GM23338 (cell line): ENCODE measurements around the gene SELENOO. TPM values are rescaled to one million over a fixed set of nuclear protein-coding genes. Genes with fewer than 3 reads are reported as not detected.

ENCODE experiments used
- ATAC-seq: fragments of 200-7000 bp; cut with Tn5 transposase; 3 replicates; pipeline ENCODE4 v1.9.1; 2020
- DNase-seq: peaks from one replicate; pipeline ENCODE4 v3.0.0-alpha.2; 2015; ENCODE audit warnings: low spot score
- H2AFZ ChIP-seq: fragments of 200-600 bp; sonication (generic); 2 replicates; pipeline ENCODE4 v1.8.0; 2016; ENCODE audit warnings: antibody characterized with exemption, mild to moderate bottlenecking, moderate library complexity
- H3F3A ChIP-seq: fragments of 200-600 bp; sonication (generic); replicated peaks from 2 replicates; pipeline ENCODE4 v1.8.0; 2017; ENCODE audit warnings: antibody characterized with exemption, mixed run types, low read depth
- H3K27ac ChIP-seq: fragments of 200-600 bp; sonication (generic); 2 replicates; pipeline ENCODE4 v1.6.1; 2016; ENCODE audit warnings: low read depth
- H3K27me3 ChIP-seq: fragments of 200-600 bp; sonication (generic); 2 replicates; pipeline ENCODE4 v1.8.0; 2016; ENCODE audit warnings: mild to moderate bottlenecking, mixed run types, moderate library complexity; ENCODE audit not compliant: insufficient read depth
- H3K36me3 ChIP-seq: fragments of 200-600 bp; sonication (generic); 2 replicates; pipeline ENCODE4 v1.8.0; 2016; ENCODE audit warnings: mild to moderate bottlenecking; ENCODE audit not compliant: insufficient read depth
- H3K4me1 ChIP-seq: fragments of 200-600 bp; sonication (generic); 2 replicates; pipeline ENCODE4 v1.8.0; 2016; ENCODE audit warnings: mild to moderate bottlenecking, moderate library complexity; ENCODE audit not compliant: insufficient read depth
- H3K4me2 ChIP-seq: fragments of 200-600 bp; sonication (generic); 2 replicates; pipeline ENCODE4 v1.7.1; 2017; ENCODE audit warnings: mixed run types
- H3K4me3 ChIP-seq: fragments of 200-600 bp; sonication (generic); 2 replicates; pipeline ENCODE4 v1.6.1; 2016; ENCODE audit warnings: mixed run types
- H3K79me2 ChIP-seq: fragments of 200-600 bp; sonication (generic); replicated peaks from 2 replicates; pipeline ENCODE4 v1.8.0; 2017; ENCODE audit warnings: mild to moderate bottlenecking; ENCODE audit not compliant: insufficient read depth
- H3K9me2 ChIP-seq: fragments of 200-600 bp; sonication (generic); 2 replicates; pipeline ENCODE4 v1.8.0; 2017; ENCODE audit not compliant: insufficient read depth
- H4K20me1 ChIP-seq: fragments of 200-600 bp; sonication (generic); replicated peaks from 2 replicates; pipeline ENCODE4 v1.8.0; 2017; ENCODE audit warnings: mild to moderate bottlenecking; ENCODE audit not compliant: insufficient read depth
- H3K27ac Mint-ChIP-seq: 2 replicates; pipeline ENCODE4 v1.8.0; 2020; ENCODE audit warnings: inconsistent platforms, mild to moderate bottlenecking, moderate library complexity, mixed read lengths
- H3K27me3 Mint-ChIP-seq: 3 replicates; pipeline ENCODE4 v1.8.0; 2022; ENCODE audit warnings: low read depth, mild to moderate bottlenecking, moderate library complexity, mixed read lengths, inconsistent platforms; ENCODE audit not compliant: insufficient read depth, poor library complexity
- H3K36me3 Mint-ChIP-seq: 3 replicates; pipeline ENCODE4 v1.8.0; 2021; ENCODE audit warnings: low read depth, mild to moderate bottlenecking, inconsistent platforms, moderate library complexity, mixed read lengths
- H3K4me1 Mint-ChIP-seq: 3 replicates; pipeline ENCODE4 v1.8.0; 2020; ENCODE audit warnings: mild to moderate bottlenecking, inconsistent platforms, mixed read lengths
- H3K4me3 Mint-ChIP-seq: 3 replicates; pipeline ENCODE4 v1.8.0; 2021; ENCODE audit warnings: moderate library complexity, mild to moderate bottlenecking, inconsistent platforms, mixed read lengths
- H3K9me3 Mint-ChIP-seq: 3 replicates; pipeline ENCODE4 v1.8.0; 2020; ENCODE audit warnings: moderate library complexity, mild to moderate bottlenecking, inconsistent platforms, mixed read lengths
- CREB1 ChIP-seq: fragments of 250-450 bp; sonication (Bioruptor Pico); IDR thresholded peaks from 2 replicates; pipeline ENCODE4 v1.5.0; 2020; ENCODE audit warnings: low read depth, mild to moderate bottlenecking, moderate library complexity
- EZH2phosphoT487 ChIP-seq: fragments of 200-600 bp; sonication (generic); IDR thresholded peaks from one replicate; pipeline ENCODE4 v1.8.1; 2018; ENCODE audit warnings: antibody characterized with exemption; ENCODE audit not compliant: unreplicated experiment
- JUNB ChIP-seq: IDR thresholded peaks from one replicate; pipeline ENCODE4 v1.6.1; 2016; ENCODE audit warnings: antibody characterized with exemption; ENCODE audit not compliant: unreplicated experiment
- NANOG ChIP-seq: IDR thresholded peaks from 2 replicates; pipeline ENCODE4 v1.6.1; 2016; ENCODE audit warnings: antibody characterized with exemption, borderline replicate concordance
- POLR2AphosphoS5 ChIP-seq: IDR thresholded peaks from 2 replicates; pipeline ENCODE4 v1.6.1; 2016; ENCODE audit warnings: antibody characterized with exemption, low read depth
- STAT1 ChIP-seq: IDR thresholded peaks from one replicate; pipeline ENCODE4 v1.6.1; 2016; ENCODE audit warnings: antibody characterized with exemption; ENCODE audit not compliant: unreplicated experiment
- ZNF114 ChIP-seq: fragments of 250-450 bp; sonication (Bioruptor Pico); IDR thresholded peaks from 2 replicates; pipeline ENCODE4 v1.5.0; 2020; ENCODE audit warnings: mild to moderate bottlenecking, moderate library complexity
- ZNF331 ChIP-seq: fragments of 250-450 bp; sonication (Bioruptor Pico); IDR thresholded peaks from 2 replicates; pipeline ENCODE4 v1.5.0; 2020; ENCODE audit warnings: low read depth, mild to moderate bottlenecking, moderate library complexity
- polyA plus RNA-seq: library from polyadenylated mRNA; unstranded; fragments of >200 nt; fragmentation: Nextera tagmentation; extraction: Ambion mirVana; gene quantifications from 2 replicates; pipeline ENCODE4 v1.2.1, GENCODE V29; 2016
- total RNA-seq: library from RNA; depleted of rRNA; stranded (reverse); fragments of >200 nt; shearing (Covaris generic); gene quantifications from 2 replicates; pipeline ENCODE4 v1.2.3, GENCODE V29; 2014
- TF ChIP-seq, protein P1 (sequence below): IDR thresholded peaks from 2 replicates; pipeline ENCODE4 v1.6.1; 2016; ENCODE audit warnings: antibody characterized with exemption
- TF ChIP-seq, protein P2 (sequence below): IDR thresholded peaks from one replicate; pipeline ENCODE4 v1.6.1; 2018; ENCODE audit warnings: antibody characterized with exemption; ENCODE audit not compliant: unreplicated experiment

SELENOO gene
- total and polyA plus RNA-seq, 2 experiments from 2014 or later = 6.8 to 21.3 TPM

DNA sequence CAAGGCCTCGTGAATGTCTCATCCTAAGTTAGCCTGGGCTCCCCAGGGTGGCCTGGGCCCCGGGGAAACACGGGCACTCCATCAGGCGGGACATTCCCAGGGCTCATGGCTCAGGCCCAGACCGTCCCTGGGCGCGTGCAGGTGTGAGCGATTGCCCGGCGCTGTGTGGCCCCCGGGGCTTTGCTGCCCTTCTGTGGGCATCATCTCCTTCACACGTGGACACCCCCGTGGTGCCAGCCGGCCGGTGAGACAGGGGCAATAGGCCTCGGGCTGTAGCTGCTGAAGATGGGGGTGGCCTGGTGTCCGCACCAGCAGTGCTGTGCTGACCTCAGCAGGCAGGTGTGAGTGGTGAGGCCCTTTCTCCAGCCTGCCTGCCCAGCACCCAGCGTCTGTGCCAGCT is 4.6 kb upstream of the SELENOO start:
- TF ChIP-seq, protein P1, sequence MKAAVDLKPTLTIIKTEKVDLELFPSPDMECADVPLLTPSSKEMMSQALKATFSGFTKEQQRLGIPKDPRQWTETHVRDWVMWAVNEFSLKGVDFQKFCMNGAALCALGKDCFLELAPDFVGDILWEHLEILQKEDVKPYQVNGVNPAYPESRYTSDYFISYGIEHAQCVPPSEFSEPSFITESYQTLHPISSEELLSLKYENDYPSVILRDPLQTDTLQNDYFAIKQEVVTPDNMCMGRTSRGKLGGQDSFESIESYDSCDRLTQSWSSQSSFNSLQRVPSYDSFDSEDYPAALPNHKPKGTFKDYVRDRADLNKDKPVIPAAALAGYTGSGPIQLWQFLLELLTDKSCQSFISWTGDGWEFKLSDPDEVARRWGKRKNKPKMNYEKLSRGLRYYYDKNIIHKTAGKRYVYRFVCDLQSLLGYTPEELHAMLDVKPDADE = no peak
- TF ChIP-seq, protein P2, sequence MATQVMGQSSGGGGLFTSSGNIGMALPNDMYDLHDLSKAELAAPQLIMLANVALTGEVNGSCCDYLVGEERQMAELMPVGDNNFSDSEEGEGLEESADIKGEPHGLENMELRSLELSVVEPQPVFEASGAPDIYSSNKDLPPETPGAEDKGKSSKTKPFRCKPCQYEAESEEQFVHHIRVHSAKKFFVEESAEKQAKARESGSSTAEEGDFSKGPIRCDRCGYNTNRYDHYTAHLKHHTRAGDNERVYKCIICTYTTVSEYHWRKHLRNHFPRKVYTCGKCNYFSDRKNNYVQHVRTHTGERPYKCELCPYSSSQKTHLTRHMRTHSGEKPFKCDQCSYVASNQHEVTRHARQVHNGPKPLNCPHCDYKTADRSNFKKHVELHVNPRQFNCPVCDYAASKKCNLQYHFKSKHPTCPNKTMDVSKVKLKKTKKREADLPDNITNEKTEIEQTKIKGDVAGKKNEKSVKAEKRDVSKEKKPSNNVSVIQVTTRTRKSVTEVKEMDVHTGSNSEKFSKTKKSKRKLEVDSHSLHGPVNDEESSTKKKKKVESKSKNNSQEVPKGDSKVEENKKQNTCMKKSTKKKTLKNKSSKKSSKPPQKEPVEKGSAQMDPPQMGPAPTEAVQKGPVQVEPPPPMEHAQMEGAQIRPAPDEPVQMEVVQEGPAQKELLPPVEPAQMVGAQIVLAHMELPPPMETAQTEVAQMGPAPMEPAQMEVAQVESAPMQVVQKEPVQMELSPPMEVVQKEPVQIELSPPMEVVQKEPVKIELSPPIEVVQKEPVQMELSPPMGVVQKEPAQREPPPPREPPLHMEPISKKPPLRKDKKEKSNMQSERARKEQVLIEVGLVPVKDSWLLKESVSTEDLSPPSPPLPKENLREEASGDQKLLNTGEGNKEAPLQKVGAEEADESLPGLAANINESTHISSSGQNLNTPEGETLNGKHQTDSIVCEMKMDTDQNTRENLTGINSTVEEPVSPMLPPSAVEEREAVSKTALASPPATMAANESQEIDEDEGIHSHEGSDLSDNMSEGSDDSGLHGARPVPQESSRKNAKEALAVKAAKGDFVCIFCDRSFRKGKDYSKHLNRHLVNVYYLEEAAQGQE = no peak
- no peak for TF ChIP-seq CREB1 (CRISPR knock-in tag)
- Histone ChIP-seq H3K36me3 (no peaks in the 10 kb centered on the region), H3K4me2 (no peak overlapping the region), H2AFZ (no peak overlapping the region), H3F3A (peaks cover 11% of the 10 kb centered on the region), H3K79me2 (peaks cover 13% of the 10 kb centered on the region), H3K27me3 (no peaks in the 10 kb centered on the region), H4K20me1 (peaks cover 15% of the 10 kb centered on the region), H3K27ac (no peak overlapping the region), H3K4me1 (no peaks in the 10 kb centered on the region), H3K4me3 (no peak overlapping the region), H3K9me2 (no peaks in the 10 kb centered on the region)
- Mint-ChIP-seq H3K27me3 (peaks cover 8% of the 10 kb centered on the region), H3K4me1 (peaks cover 7% of the 10 kb centered on the region; the same call in 2 of the 3 replicates), H3K4me3 (no peak overlapping the region), H3K27ac (no peak overlapping the region), H3K9me3 (no peaks in the 10 kb centered on the region), H3K36me3 (peaks cover 3% of the 10 kb centered on the region; the same call in 1 of the 3 replicates)
- ATAC-seq (no peak), DNase-seq (no peak)

DNA sequence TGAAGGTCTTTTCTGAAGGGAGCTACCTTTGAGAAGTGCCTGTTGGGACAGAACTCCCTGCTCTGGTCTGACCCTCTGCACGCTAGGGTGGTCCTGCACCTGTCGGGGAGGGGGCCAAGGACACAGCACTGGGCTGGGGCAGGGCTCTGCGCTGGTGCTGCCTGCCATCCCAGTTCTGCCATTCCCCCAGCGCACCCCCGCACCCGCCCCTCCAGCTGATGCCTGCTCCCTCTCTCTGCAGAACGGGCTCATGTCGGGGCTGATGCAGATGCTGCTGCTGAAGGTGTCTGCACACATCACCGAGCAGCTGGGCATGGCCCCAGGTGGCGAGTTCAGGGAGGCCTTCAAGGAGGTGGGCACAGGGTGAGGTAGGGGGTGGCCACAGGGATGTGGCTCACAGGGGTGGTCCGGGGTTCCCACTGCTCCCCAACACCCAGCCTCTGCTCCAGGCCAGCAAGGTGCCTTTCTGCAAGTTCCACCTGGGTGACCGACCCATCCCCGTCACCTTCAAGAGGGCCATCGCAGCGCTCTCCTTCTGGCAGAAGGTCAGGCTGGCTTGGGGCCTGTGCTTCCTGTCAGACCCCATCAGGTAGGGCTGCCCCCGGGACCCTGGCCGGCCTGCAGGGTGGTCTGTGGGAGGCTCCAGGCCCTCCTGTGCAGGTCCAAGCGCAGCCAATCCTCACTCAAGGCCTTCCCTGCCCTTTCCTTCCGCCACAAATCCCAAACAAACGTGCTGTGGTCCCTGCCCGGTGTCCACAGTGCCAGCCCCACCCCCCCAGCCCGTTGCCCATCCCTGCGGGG is 3.6 kb upstream of the SELENOO start:
- Histone ChIP-seq H3K27ac (no peak overlapping the region), H3F3A (peaks cover 9% of the 10 kb centered on the region), H3K36me3 (no peaks in the 10 kb centered on the region), H3K9me2 (no peaks in the 10 kb centered on the region), H3K4me2 (no peak overlapping the region), H3K4me3 (no peak overlapping the region), H4K20me1 (peaks cover 10% of the 10 kb centered on the region), H3K79me2 (peaks cover 9% of the 10 kb centered on the region), H3K4me1 (peaks cover 5% of the 10 kb centered on the region; the same call in 1 of the 2 replicates), H3K27me3 (peaks cover 5% of the 10 kb centered on the region; the same call in 1 of the 2 replicates), H2AFZ (no peak overlapping the region)
- ATAC-seq = no peak
- Mint-ChIP-seq H3K27me3 (peaks cover 6% of the 10 kb centered on the region), H3K4me1 (peaks cover 8% of the 10 kb centered on the region), H3K27ac (no peak overlapping the region), H3K36me3 (peaks cover 3% of the 10 kb centered on the region; the same call in 2 of the 3 replicates), H3K9me3 (no peaks in the 10 kb centered on the region), H3K4me3 (no peak overlapping the region)
- no peak for DNase-seq
- TF ChIP-seq ZNF114 (CRISPR knock-in tag) (no peak), STAT1 (no peak), POLR2AphosphoS5 (no peak), NANOG (no peak), ZNF331 (CRISPR knock-in tag) (no peak), JUNB (no peak), CREB1 (CRISPR knock-in tag) (no peak), EZH2phosphoT487 (no peak)
- TF ChIP-seq, protein P2 = no peak
